ENCODE measurements around the gene SNX17.

DNA sequence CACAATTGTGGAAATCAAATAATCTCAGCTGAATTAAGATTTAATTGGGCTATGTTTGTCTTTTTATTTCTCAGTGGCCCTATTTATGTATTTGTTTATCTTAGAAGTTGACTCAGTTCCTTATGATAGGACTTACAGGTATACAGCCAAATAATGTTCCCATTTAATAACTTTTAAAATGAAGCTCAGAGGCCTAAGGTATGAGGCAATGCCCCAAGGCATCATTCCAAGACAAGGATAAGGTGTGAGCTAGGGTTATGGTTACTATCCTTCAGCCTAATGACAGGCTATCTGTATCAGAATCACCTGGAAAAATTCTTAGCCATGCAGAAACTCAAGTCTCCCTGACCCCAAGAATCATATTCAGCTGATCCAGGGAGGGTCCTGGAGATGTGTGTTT, 50.6 kb downstream of the SNX17 start:
- no peak for TF ChIP-seq POLR2A (IDR thresholded peaks at IDR 0.05; ENCODE audit: low read depth, low read length)
- no peak for TF ChIP-seq POLR2AphosphoS5 (IDR thresholded peaks at IDR 0.05; ENCODE audit: low read depth, low read length)
- no peak for TF ChIP-seq POU2F2 (IDR thresholded peaks at IDR 0.05; ENCODE audit: low read depth, low read length)
- no peak for TF ChIP-seq TAF1 (IDR thresholded peaks at IDR 0.05; ENCODE audit: low read depth, low read length)
